ENCODE data around the gene ZNF273.
A peak's percentile ranks its signal among the peaks of the same experiment; 100 is the strongest.

The ZNF273 gene

GRCh38 chr7:64965594-64965993 lies 62.5 kb downstream of the ZNF273 start:
- Histone ChIP-seq H3K4me3 (no peak overlapping the region), H3K36me3 (replicated peaks) (no peaks in the 10 kb centered on the region), H3K9me3 (no peaks in the 10 kb centered on the region), H3K4me1 (peaks cover 7% of the 10 kb centered on the region; the same call in 1 of the 2 replicates), H3K27me3 (ENCODE audit: low read depth) (no peaks in the 10 kb centered on the region)
- peak in 1 of 2 experiments; percentile 83 for DNase-seq (ENCODE audit: low spot score in 2 of 2)
- in situ Hi-C loops (cut with MboI; ENCODE audit: low sequenced_read_pairs) = no loop called here

GRCh38 chr7:64978497-64979203 lies 75.6 kb downstream of the ZNF273 start:
- in situ Hi-C loops (cut with MboI; ENCODE audit: low sequenced_read_pairs) = no loop called here
- H3K4me3 ChIP-seq = no peak overlapping the region
- no peaks in the 10 kb centered on the region for H3K4me1 ChIP-seq
- H3K27me3 ChIP-seq (ENCODE audit: low read depth) = no peaks in the 10 kb centered on the region
- no peaks in the 10 kb centered on the region; the same call in 1 of the 2 replicates for H3K36me3 ChIP-seq (replicated peaks)
- peaks cover 22% of the 10 kb centered on the region for H3K9me3 ChIP-seq
- DNase-seq (ENCODE audit: low spot score in 2 of 2) = no peak

All from HAP-1 (cell line).